Measurements from ENCODE around the gene WDR45B.
"Not testable (repeated sequence)": the region's sequence is repeated elsewhere in the genome, so short reads cannot be mapped to it uniquely, and the experiment has no call there.

Gene WDR45B

GRCh38 chr17:82655523-82655922 lies 7.3 kb upstream of the WDR45B start:
- no peak for DNase-seq

GRCh38 chr17:82655038-82655479 lies 6.8 kb upstream of the WDR45B start:
- DNase-seq = peak; percentile 59

GRCh38 chr17:82654611-82655010 lies 6.4 kb upstream of the WDR45B start:
- DNase-seq = not testable (repeated sequence)

GRCh38 chr17:82653651-82654528 lies 5.6 kb upstream of the WDR45B start:
- no peak for DNase-seq

GRCh38 chr17:82650723-82651122 lies 2.5 kb upstream of the WDR45B start:
- no peak for DNase-seq

GRCh38 chr17:82649501-82650261 lies 1.4 kb upstream of the WDR45B start:
- DNase-seq = no peak

- no peak for DNase-seq
Observed at GRCh38 chr17:82648742-82649331, 593 bp upstream of the WDR45B start.

GRCh38 chr17:82647593-82648164 lies 565 bp downstream of the WDR45B start:
- DNase-seq = no peak

GRCh38 chr17:82645516-82645915 lies 2.7 kb downstream of the WDR45B start:
- no peak for DNase-seq

- no peak for DNase-seq
Observed at GRCh38 chr17:82644148-82644547, 4.1 kb downstream of the WDR45B start.

- DNase-seq = no peak
Observed at GRCh38 chr17:82642022-82642421, 6.2 kb downstream of the WDR45B start.

GRCh38 chr17:82640036-82640435 lies 8.2 kb downstream of the WDR45B start:
- DNase-seq = no peak

- no peak for DNase-seq
Observed at GRCh38 chr17:82639628-82640027, 8.6 kb downstream of the WDR45B start.

GRCh38 chr17:82638183-82638773 lies 10.0 kb downstream of the WDR45B start:
- no peak for DNase-seq

GRCh38 chr17:82636626-82637598 lies 11.3 kb downstream of the WDR45B start:
- no peak for DNase-seq

GRCh38 chr17:82633343-82633742 lies 14.9 kb downstream of the WDR45B start:
- no peak for DNase-seq

- DNase-seq = no peak
Observed at GRCh38 chr17:82632451-82632850, 15.8 kb downstream of the WDR45B start.

- no peak for DNase-seq
Observed at GRCh38 chr17:82631544-82631943, 16.7 kb downstream of the WDR45B start.

GRCh38 chr17:82630212-82630611 lies 18.0 kb downstream of the WDR45B start:
- DNase-seq = no peak

- no peak for DNase-seq
Observed at GRCh38 chr17:82629748-82630147, 18.5 kb downstream of the WDR45B start.

- no peak for DNase-seq
Observed at GRCh38 chr17:82627405-82627804, 20.8 kb downstream of the WDR45B start.

GRCh38 chr17:82623707-82624106 lies 24.5 kb downstream of the WDR45B start:
- peak; percentile 98 for DNase-seq
